HG02943 (cell line): ENCODE data around the gene ZFAND2A.

ENCODE experiments used
- ATAC-seq: cut with Tn5 transposase; IDR thresholded peaks from one replicate; pipeline ENCODE4 v1.9.1; 2021; ENCODE audit warnings: mild to moderate bottlenecking, low read depth, moderate library complexity; ENCODE audit not compliant: unreplicated experiment

The ZFAND2A gene

DNA sequence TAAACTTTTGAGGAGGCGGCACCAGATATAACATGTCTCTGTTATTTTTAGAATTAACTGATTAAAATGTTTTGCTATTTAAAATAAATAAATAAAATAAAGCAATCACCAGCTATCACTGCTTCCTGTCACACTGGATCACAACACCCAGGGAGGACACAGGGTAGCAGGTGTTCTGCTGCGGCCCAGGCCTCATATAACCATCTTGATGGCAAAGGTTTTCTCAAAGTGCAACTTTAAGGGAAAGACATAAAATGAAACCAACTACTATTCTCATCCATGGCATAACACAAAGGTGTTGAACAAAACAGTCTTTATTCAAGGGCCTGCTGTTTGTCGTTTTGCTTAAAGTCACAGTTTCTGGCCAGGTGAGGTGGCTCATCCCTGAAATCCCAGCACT lies 48.8 kb downstream of the ZFAND2A start:
- ATAC-seq, result no peak

DNA sequence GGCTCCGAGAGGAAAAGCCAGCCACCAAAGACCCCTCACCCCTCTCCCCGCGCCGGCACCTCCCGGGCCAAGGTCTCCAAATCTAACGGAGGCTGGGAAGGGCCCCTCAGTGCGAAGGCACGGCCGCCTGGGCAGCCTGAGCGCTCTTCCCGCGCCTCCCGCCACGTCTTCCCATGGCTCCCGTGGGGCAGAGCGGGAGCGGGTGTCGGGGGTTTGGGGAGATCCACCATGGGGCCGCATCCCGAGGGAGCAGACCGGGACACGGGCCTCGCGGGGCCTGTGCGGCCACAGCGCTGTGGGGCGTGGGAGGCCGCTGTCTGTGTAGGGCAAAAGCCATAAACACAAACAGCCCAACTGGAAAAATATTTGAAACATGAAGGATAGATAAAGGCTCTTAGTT lies 49.6 kb downstream of the ZFAND2A start:
- ATAC-seq, result no peak

GRCh38 chr7:1109581-1110310 lies 50.2 kb downstream of the ZFAND2A start:
- no peak for ATAC-seq

GRCh38 chr7:1108264-1108920 lies 51.6 kb downstream of the ZFAND2A start:
- ATAC-seq, result no peak

GRCh38 chr7:1106793-1107421 lies 53.1 kb downstream of the ZFAND2A start:
- no peak for ATAC-seq

DNA sequence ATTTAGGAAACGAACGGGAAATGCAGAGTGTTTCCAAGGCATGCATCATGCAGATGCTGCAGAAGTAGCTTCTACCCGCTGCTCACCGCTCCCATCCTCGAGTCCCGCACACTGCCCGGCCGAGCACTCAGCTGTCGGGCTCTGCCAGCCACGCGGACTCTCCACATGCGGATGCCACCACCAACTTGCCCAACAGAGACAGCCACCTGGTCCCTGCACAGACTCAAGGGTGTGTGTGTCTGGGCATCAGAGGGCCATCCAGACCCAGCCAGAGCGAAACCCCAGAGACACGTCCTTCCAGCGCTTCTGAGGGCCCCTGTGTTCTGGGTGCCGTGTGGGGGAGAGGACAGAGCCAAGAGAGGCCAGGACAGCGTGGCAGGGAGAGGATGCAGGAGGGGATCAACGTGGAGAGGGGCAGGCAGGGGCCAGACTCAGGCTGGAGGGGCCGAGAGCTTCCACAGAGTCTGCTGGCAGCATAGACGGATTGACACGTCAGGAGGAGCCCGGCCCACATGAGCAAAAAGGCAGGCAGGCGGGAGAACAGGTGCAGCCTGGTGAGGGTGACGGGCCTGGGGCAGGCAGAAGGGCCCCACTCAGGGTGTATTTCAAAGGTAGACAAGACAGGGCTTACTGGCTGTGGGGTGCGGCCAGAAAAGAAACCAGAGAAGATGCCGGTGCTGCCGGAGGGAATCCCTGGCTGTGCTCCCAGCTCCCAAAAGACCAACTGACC lies 53.8 kb downstream of the ZFAND2A start:
- ATAC-seq, result no peak

- ATAC-seq, result no peak
Measured at GRCh38 chr7:1105189-1105588, 54.8 kb downstream of the ZFAND2A start.

- ATAC-seq, result no peak
Measured at GRCh38 chr7:1104516-1105179, 55.3 kb downstream of the ZFAND2A start.

GRCh38 chr7:1103789-1104515 lies 56.0 kb downstream of the ZFAND2A start:
- no peak for ATAC-seq

GRCh38 chr7:1103009-1103788 lies 56.8 kb downstream of the ZFAND2A start:
- ATAC-seq, result no peak
